ENCODE measurements around the gene IP6K3.

GRCh38 chr6:33756211-33756954, 9.7 kb upstream of the IP6K3 start:
- TF ChIP-seq CTCF (IDR thresholded peaks at IDR 0.05): no peak
- no peak for TF ChIP-seq EZH2 (IDR thresholded peaks at IDR 0.05; ENCODE audit: borderline replicate concordance, insufficient read depth, low read depth, low read length, poor library complexity, severe bottlenecking)
